AG04450 (cell line): ENCODE data around the gene DUSP6. TPM values are rescaled to one million over a fixed set of nuclear protein-coding genes. Genes with fewer than 3 reads are reported as not detected.

Experiments used
- CTCF ChIA-PET: fragments of 300-600, 350-600 bp; formaldehyde crosslinking; extraction: SDS; loops from one replicate; lab custom pipeline; 2022; ENCODE audit warnings: antibody characterized with exemption, inconsistent platforms; lab: Charles Lee
- POLR2A ChIA-PET: fragments of 350-600 bp; formaldehyde crosslinking; extraction: SDS; loops from one replicate; lab custom pipeline; 2021; ENCODE audit warnings: antibody characterized with exemption, inconsistent platforms; lab: Yijun Ruan, JAX
- DNase-seq: peaks from one replicate; pipeline ENCODE4 v3.0.0-alpha.2; 2011; ENCODE audit warnings: low read depth, low spot score
- H3K27ac ChIP-seq: one replicate; pipeline ENCODE4 v1.5.1; 2012; ENCODE audit warnings: low read depth, low read length, control low read depth
- H3K27me3 ChIP-seq: one replicate; pipeline ENCODE4 v1.6.0; 2012; ENCODE audit warnings: low read length; ENCODE audit not compliant: control insufficient read depth, insufficient read depth
- H3K4me3 ChIP-seq: 2 replicates; pipeline ENCODE4 v1.5.1; 2011; ENCODE audit warnings: mild to moderate bottlenecking, low read depth, low read length, control low read depth
- H3K9me3 ChIP-seq: 2 replicates; pipeline ENCODE4 v1.5.1; 2012; ENCODE audit warnings: low read length; ENCODE audit not compliant: control insufficient read depth, insufficient read depth
- CTCF ChIP-seq: IDR thresholded peaks from 2 replicates; pipeline ENCODE4 v1.5.1; 2011; ENCODE audit warnings: low read depth, low read length, control low read depth, inconsistent platforms
- polyA plus RNA-seq: library from polyadenylated mRNA; depleted of rRNA; stranded (reverse); fragments of >200 nt; gene quantifications from 2 replicates; pipeline ENCODE4 v1.2.3, GENCODE V29; 2011

The DUSP6 gene
- polyA plus RNA-seq, 1 experiment: 27.9 TPM

GRCh38 chr12:89353823-89354611 lies 1.7 kb upstream of the DUSP6 start:
- TF ChIP-seq CTCF: no peak
- Histone ChIP-seq H3K27ac (peak overlapping the region; percentile 99), H3K27me3 (no peaks in the 10 kb centered on the region), H3K9me3 (no peaks in the 10 kb centered on the region; the same call in 1 of the 2 replicates), H3K4me3 (peak overlapping the region; percentile 98)
- CTCF ChIA-PET: interaction anchor here (4.2 to 7.3 kb wide), 2 partner anchors 107 to 336 kb away, joined by 36 to 48 read pairs; no protein-coding TSS in a partner anchor
- POLR2A ChIA-PET: interaction anchor here (3.0 to 4.5 kb wide), 2 partner anchors 30 to 97 kb away, joined by 16 to 41 read pairs; no protein-coding TSS in a partner anchor
- DNase-seq: no peak

GRCh38 chr12:89353188-89353822 lies 1.0 kb upstream of the DUSP6 start:
- H3K27me3 ChIP-seq: no peaks in the 10 kb centered on the region
- no peaks in the 10 kb centered on the region; the same call in 1 of the 2 replicates for H3K9me3 ChIP-seq
- TF ChIP-seq CTCF: no peak
- H3K4me3 ChIP-seq: peak overlapping the region; percentile 98
- peak overlapping the region; percentile 99 for H3K27ac ChIP-seq
- CTCF ChIA-PET: interaction anchor here (4.2 to 7.3 kb wide), 2 partner anchors 107 to 335 kb away, joined by 36 to 48 read pairs; no protein-coding TSS in a partner anchor
- no peak for DNase-seq
- POLR2A ChIA-PET: interaction anchor here (0.7 to 4.5 kb wide), 5 partner anchors 18 to 98 kb away, joined by 3 to 41 read pairs (median 6); no protein-coding TSS in a partner anchor

- Histone ChIP-seq H3K27ac (peak overlapping the region; percentile 80), H3K27me3 (no peaks in the 10 kb centered on the region), H3K4me3 (peak overlapping the region; percentile 98), H3K9me3 (no peaks in the 10 kb centered on the region; the same call in 1 of the 2 replicates)
- ChIA-PET POLR2A (interaction anchor here (0.6 to 4.5 kb wide), 14 partner anchors 10 to 333 kb away, joined by 3 to 41 read pairs (median 4); partner anchors contain the start of gene GALNT4), CTCF (interaction anchor here (0.7 to 7.3 kb wide), 4 partner anchors 99 to 334 kb away, joined by 3 to 48 read pairs (median 20); no protein-coding TSS in a partner anchor)
- TF ChIP-seq CTCF: no peak
- DNase-seq: no peak
These were observed 134 bp downstream of the DUSP6 start for GRCh38 chr12:89352242-89352491.

- peak overlapping the region; percentile 80 for H3K27ac ChIP-seq
- no peaks in the 10 kb centered on the region for H3K27me3 ChIP-seq
- H3K9me3 ChIP-seq: no peaks in the 10 kb centered on the region; the same call in 1 of the 2 replicates
- H3K4me3 ChIP-seq: peak overlapping the region; percentile 98
- ChIA-PET CTCF (interaction anchor here (0.9 to 7.3 kb wide), 3 partner anchors 100 to 333 kb away, joined by 3 to 48 read pairs (median 36); no protein-coding TSS in a partner anchor), POLR2A (interaction anchor here (0.6 to 4.5 kb wide), 14 partner anchors 10 to 332 kb away, joined by 3 to 41 read pairs (median 4); partner anchors contain the start of gene GALNT4)
- no peak for TF ChIP-seq CTCF
- DNase-seq: no peak
These were observed 636 bp downstream of the DUSP6 start for GRCh38 chr12:89351489-89352241.
